HAP-1 (cell line): ENCODE data around the gene B9D2.

Source experiments
- DNase-seq, 2 experiments: peaks; one replicate each; pipeline ENCODE4 v3.0.0-alpha.2; 2016 to 2020; ENCODE audit warnings: low spot score in 2 of 2
- H3K27me3 ChIP-seq: fragments of 250-450 bp; sonication (Bioruptor Pico); 2 replicates; pipeline ENCODE4 v1.5.1; 2020; ENCODE audit warnings: low read depth, mild to moderate bottlenecking, moderate library complexity
- H3K36me3 ChIP-seq: fragments of 250-450 bp; sonication (Bioruptor Pico); replicated peaks from 2 replicates; pipeline ENCODE4 v1.5.1; 2020; ENCODE audit warnings: mild to moderate bottlenecking
- H3K4me1 ChIP-seq: fragments of 250-450 bp; sonication (Bioruptor Pico); 2 replicates; pipeline ENCODE4 v1.5.1; 2020; ENCODE audit warnings: mild to moderate bottlenecking
- H3K4me3 ChIP-seq: fragments of 250-450 bp; sonication (Bioruptor Pico); 2 replicates; pipeline ENCODE4 v1.5.1; 2020; ENCODE audit warnings: mild to moderate bottlenecking, moderate library complexity
- H3K9me3 ChIP-seq: fragments of 250-450 bp; sonication (Bioruptor Pico); 2 replicates; pipeline ENCODE4 v1.5.1; 2020; ENCODE audit warnings: mild to moderate bottlenecking, moderate library complexity
- in situ Hi-C: fragments of 300-500 bp; cut with MboI; formaldehyde crosslinking; loops from 3 replicates; pipeline ENCODE4 v1.14.3; 2020; ENCODE audit warnings: low sequenced_read_pairs, inconsistent platforms, mixed read lengths

B9D2 gene

DNA sequence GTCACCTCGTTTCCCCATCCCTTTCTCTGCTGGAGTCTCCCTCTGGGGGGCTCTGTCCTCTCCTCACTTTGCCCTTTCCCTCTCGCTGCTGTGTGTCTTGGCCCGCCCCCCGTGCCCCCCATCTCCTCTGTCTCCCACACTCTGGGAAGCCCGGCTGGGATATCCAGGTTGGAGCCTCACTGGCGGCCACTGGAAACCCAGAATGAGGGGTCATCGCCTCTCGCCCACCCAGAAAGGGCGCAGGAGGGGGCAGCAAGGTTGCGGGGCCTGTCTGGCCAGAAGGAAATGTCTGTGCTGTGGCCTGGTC is 38.4 kb downstream of the B9D2 start:
- in situ Hi-C loops: no loop called here
- Histone ChIP-seq H3K4me1 (no peaks in the 10 kb centered on the region), H3K9me3 (no peaks in the 10 kb centered on the region), H3K36me3 (peaks cover 32% of the 10 kb centered on the region), H3K4me3 (no peak overlapping the region), H3K27me3 (no peaks in the 10 kb centered on the region)
- no peak for DNase-seq

DNA sequence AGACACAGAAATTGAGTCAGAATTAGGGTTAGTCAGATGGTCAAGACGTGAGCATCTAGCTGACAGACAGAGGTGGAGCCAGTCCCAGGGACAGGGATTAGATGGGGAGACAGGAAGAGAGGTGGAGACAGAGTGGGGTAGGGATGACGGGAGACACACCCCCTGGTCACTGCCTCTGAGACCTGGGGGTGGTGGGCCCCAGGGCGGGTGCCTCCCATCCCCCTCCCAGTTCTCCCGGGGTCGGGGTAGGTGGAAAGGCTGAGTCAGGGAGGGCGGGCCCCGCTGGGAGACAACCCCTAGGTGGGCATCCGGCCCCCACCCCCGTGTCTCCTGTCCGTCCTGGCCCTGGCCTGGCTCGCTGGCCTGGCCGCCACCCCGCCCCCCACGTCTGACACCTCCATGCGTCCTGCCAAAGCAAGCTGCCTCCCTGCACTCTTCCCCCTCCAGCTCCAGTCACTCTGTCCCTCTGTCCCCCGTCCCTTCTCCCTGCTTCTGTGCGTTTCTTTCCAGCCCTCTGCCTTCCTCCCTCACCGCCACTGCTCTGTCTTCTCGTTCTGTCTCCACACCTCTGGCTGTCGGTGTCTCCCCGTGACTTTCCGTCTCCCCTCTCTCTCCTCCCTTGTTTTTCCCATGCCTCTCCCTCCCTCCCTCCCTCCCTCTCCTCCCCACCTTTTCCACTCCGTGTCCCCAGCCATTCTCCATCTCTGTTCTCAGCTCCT is 38.9 kb downstream of the B9D2 start:
- H3K4me1 ChIP-seq: no peaks in the 10 kb centered on the region
- in situ Hi-C loops: no loop called here
- H3K4me3 ChIP-seq: no peak overlapping the region
- peaks cover 36% of the 10 kb centered on the region for H3K36me3 ChIP-seq
- DNase-seq: no peak
- no peaks in the 10 kb centered on the region for H3K27me3 ChIP-seq
- H3K9me3 ChIP-seq: no peaks in the 10 kb centered on the region

DNA sequence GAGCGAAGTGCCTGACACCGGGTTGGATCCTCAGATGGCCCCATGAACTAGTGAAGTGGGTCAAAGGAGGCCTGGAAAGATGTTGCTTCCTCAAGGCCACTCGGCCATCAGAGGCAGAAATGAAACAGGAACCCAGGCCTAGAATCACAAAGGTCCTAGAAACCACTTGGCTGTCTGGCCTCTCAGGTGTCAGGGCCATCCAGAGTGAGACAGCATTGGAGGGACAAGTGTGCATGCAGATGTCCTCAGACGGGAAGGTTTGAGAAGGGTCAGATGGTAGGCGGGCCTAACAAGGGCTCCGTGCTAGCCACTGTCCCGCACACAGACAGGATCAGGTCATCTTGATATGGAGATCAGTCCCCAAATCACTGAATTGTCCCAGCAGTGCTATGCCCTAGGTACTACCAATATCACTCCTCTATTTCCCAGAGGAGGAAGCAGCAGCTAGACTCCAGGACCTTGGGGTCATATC is 39.7 kb downstream of the B9D2 start:
- Histone ChIP-seq H3K4me3 (no peak overlapping the region), H3K27me3 (no peaks in the 10 kb centered on the region), H3K36me3 (peaks cover 42% of the 10 kb centered on the region), H3K4me1 (no peaks in the 10 kb centered on the region), H3K9me3 (no peaks in the 10 kb centered on the region)
- in situ Hi-C loops: no loop called here
- DNase-seq: no peak

DNA sequence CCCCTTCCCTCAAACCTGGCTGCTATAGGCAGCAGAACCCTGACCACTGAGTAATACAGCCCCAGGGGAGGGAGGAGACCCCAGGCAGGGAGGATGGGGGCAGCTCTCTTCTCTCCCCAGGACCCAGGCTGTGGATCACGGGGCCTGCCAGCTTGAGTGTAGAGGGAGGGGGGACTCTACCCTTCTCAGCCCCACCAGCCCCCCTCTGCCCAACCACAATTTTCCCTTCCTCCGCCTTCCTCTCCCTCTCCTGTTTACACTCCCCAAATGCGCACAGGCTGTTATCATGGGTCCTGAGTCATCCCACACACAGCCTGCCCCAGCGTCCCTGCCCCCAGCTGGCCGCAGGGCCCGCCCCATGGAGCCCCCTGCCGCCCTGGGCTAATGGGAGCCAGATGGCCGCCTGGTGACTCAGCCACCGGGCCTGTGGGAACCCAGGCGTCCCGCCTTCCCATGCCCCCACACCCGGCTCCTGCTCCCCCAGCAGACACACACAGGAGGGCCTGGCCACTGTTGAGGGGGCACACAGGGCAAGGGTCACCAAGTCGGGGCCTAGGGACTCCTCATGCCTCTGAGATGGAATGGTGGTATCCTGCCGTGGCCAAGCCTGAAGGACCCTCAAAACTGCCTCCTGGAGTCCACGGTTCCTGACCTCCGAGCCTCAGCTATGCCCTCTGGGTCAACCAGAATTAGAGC is 40.4 kb downstream of the B9D2 start:
- no peaks in the 10 kb centered on the region for H3K4me1 ChIP-seq
- H3K4me3 ChIP-seq: no peak overlapping the region
- DNase-seq: no peak
- in situ Hi-C loops: no loop called here
- H3K36me3 ChIP-seq: peaks cover 49% of the 10 kb centered on the region
- no peaks in the 10 kb centered on the region for H3K27me3 ChIP-seq
- no peaks in the 10 kb centered on the region for H3K9me3 ChIP-seq

GRCh38 chr19:41323023-41323422 is 40.9 kb downstream of the B9D2 start:
- in situ Hi-C loops: no loop called here
- peaks cover 51% of the 10 kb centered on the region for H3K36me3 ChIP-seq
- no peak overlapping the region for H3K4me3 ChIP-seq
- no peaks in the 10 kb centered on the region for H3K4me1 ChIP-seq
- H3K27me3 ChIP-seq: no peaks in the 10 kb centered on the region
- H3K9me3 ChIP-seq: no peaks in the 10 kb centered on the region
- DNase-seq: no peak

- Histone ChIP-seq H3K27me3 (no peaks in the 10 kb centered on the region), H3K36me3 (peaks cover 52% of the 10 kb centered on the region), H3K9me3 (no peaks in the 10 kb centered on the region), H3K4me1 (no peaks in the 10 kb centered on the region), H3K4me3 (no peak overlapping the region)
- in situ Hi-C loops: no loop called here
- DNase-seq: no peak
Observed at GRCh38 chr19:41322451-41322850, 41.5 kb downstream of the B9D2 start.

- DNase-seq: peak; percentile 25 to 58
- no peaks in the 10 kb centered on the region for H3K4me1 ChIP-seq
- H3K4me3 ChIP-seq: no peak overlapping the region
- no peaks in the 10 kb centered on the region for H3K27me3 ChIP-seq
- in situ Hi-C loops: no loop called here
- H3K9me3 ChIP-seq: no peaks in the 10 kb centered on the region
- H3K36me3 ChIP-seq: peaks cover 59% of the 10 kb centered on the region
Observed at GRCh38 chr19:41321600-41322270, 42.2 kb downstream of the B9D2 start.

DNA sequence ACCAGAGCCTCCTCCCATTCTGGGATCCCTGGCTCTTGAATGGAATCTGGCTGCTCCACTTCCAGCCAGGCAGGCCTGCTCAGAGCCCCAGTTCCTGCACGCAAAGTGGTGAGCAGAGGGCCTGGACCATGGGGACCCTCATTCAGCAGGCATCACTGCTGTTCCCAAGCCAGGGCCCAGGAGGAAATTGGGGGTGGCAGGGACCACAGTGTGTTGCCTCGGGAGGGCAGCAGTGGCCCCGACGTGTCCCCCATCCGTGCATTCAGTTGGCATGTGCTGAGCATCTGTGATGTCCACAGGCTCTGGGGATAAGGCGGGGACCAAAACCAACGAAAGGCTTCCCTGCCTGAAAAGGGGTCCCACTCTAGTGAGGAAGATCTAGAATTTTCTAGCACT is 42.7 kb downstream of the B9D2 start:
- H3K36me3 ChIP-seq: peaks cover 64% of the 10 kb centered on the region
- no peaks in the 10 kb centered on the region for H3K27me3 ChIP-seq
- in situ Hi-C loops: no loop called here
- no peaks in the 10 kb centered on the region for H3K4me1 ChIP-seq
- no peak overlapping the region for H3K4me3 ChIP-seq
- no peak for DNase-seq
- H3K9me3 ChIP-seq: no peaks in the 10 kb centered on the region

DNA sequence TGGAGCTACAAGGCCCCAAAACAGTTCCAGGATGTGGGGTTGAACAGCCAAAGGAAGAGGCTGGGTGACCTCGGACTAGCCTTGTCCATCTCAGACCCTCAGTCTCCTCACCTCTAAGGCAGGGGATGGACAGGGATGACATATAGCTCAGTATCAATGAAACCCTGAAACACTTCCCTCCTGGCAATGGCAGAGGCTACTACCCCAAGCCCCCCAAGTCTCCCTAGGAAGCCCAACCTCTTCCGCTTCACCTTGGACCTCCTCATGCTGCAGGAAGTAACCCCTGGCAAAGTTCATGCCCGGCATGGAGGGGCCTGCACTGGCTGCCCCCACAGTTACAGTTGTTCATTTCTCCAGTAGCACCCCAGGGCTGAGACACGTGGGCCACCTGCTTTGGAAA is 43.4 kb downstream of the B9D2 start:
- Histone ChIP-seq H3K36me3 (peaks cover 66% of the 10 kb centered on the region), H3K9me3 (no peaks in the 10 kb centered on the region), H3K4me3 (no peak overlapping the region), H3K27me3 (no peaks in the 10 kb centered on the region), H3K4me1 (no peaks in the 10 kb centered on the region)
- DNase-seq: no peak
- in situ Hi-C loops: no loop called here

GRCh38 chr19:41320185-41320518 is 43.8 kb downstream of the B9D2 start:
- in situ Hi-C loops: no loop called here
- H3K4me1 ChIP-seq: no peaks in the 10 kb centered on the region
- no peak for DNase-seq
- no peak overlapping the region for H3K4me3 ChIP-seq
- no peaks in the 10 kb centered on the region for H3K27me3 ChIP-seq
- H3K36me3 ChIP-seq: peaks cover 66% of the 10 kb centered on the region
- no peaks in the 10 kb centered on the region for H3K9me3 ChIP-seq

DNA sequence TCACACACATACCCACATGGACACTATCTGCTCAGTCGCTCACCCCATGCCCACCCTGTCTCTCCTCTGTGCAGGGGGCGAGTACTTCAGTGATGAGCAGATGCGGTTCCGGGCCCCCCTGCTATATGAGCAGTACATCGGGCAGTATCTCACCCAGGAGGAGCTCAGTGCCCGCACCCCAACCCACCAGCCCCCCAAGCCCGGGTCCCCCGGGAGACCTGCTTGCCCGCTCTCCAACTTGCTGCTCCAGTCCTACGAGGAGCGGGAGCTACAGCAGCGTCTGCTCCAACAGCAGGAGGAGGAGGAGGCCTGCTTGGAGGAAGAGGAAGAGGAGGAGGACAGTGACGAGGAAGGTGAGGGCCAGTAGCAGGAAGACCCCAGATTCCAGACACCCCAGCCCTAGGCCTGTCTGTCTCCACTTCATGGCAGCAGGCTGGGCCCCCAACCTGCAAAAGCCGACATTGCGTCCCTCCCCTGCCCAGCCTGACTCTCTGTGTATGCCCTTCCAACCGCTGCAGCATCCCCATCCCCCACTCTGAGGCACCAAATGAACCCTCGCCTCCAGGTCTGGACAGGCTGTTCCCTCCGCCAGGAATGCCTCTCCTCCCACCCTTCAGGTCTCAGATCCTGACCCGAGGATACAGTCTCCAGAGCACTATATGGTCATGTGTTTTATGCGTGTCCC is 44.3 kb downstream of the B9D2 start:
- H3K36me3 ChIP-seq: peaks cover 66% of the 10 kb centered on the region
- no peak for DNase-seq
- H3K9me3 ChIP-seq: no peaks in the 10 kb centered on the region
- no peaks in the 10 kb centered on the region for H3K4me1 ChIP-seq
- no peak overlapping the region for H3K4me3 ChIP-seq
- H3K27me3 ChIP-seq: no peaks in the 10 kb centered on the region
- in situ Hi-C loops: no loop called here

- no peak overlapping the region for H3K4me3 ChIP-seq
- H3K36me3 ChIP-seq: peaks cover 67% of the 10 kb centered on the region
- DNase-seq: no peak
- H3K27me3 ChIP-seq: no peaks in the 10 kb centered on the region
- no peaks in the 10 kb centered on the region for H3K9me3 ChIP-seq
- H3K4me1 ChIP-seq: no peaks in the 10 kb centered on the region
- in situ Hi-C loops: no loop called here
Observed at GRCh38 chr19:41318696-41319499, 45.1 kb downstream of the B9D2 start.

GRCh38 chr19:41316306-41316920 is 47.5 kb downstream of the B9D2 start:
- H3K27me3 ChIP-seq: no peaks in the 10 kb centered on the region
- peaks cover under 1% of the 10 kb centered on the region; the same call in 1 of the 2 replicates for H3K4me1 ChIP-seq
- H3K4me3 ChIP-seq: no peak overlapping the region
- no peak for DNase-seq
- peaks cover 70% of the 10 kb centered on the region for H3K36me3 ChIP-seq
- no peaks in the 10 kb centered on the region for H3K9me3 ChIP-seq
- in situ Hi-C loops: no loop called here
